GM12872 (cell line): ENCODE measurements around the gene ILK.

Experiments
- CTCF ChIP-seq: IDR thresholded peaks from 3 replicates; pipeline ENCODE4 v1.5.1; 2011; ENCODE audit warnings: low read depth, mild to moderate bottlenecking, low read length, moderate library complexity; ENCODE audit not compliant: insufficient read depth

ILK gene

GRCh38 chr11:6638429-6638828, 34.9 kb downstream of the ILK start:
- TF ChIP-seq CTCF: no peak

GRCh38 chr11:6640036-6640984, 36.7 kb downstream of the ILK start:
- no peak for TF ChIP-seq CTCF

GRCh38 chr11:6640985-6641701, 37.6 kb downstream of the ILK start:
- TF ChIP-seq CTCF: no peak

- no peak for TF ChIP-seq CTCF
Observed at GRCh38 chr11:6642957-6643356, 39.4 kb downstream of the ILK start.

GRCh38 chr11:6646071-6646470, 42.5 kb downstream of the ILK start:
- TF ChIP-seq CTCF: no peak

GRCh38 chr11:6646576-6646917, 43.0 kb downstream of the ILK start:
- TF ChIP-seq CTCF: no peak

GRCh38 chr11:6646918-6647679, 43.5 kb downstream of the ILK start:
- TF ChIP-seq CTCF: no peak
